GM19240 (cell line): ENCODE measurements around the gene TSPEAR.

Experiments used
- DNase-seq: peaks from one replicate; pipeline ENCODE4 v3.0.0; 2011; ENCODE audit warnings: low spot score; ENCODE audit not compliant: insufficient read length

The TSPEAR gene

GRCh38 chr21:44531606-44532564, 179.5 kb downstream of the TSPEAR start:
- DNase-seq, result no peak

GRCh38 chr21:44530903-44531605, 180.3 kb downstream of the TSPEAR start:
- no peak for DNase-seq

- DNase-seq, result no peak
These were observed 181.0 kb downstream of the TSPEAR start for GRCh38 chr21:44530221-44530902.

- DNase-seq, result no peak
These were observed 181.8 kb downstream of the TSPEAR start for GRCh38 chr21:44529503-44530125.

- no peak for DNase-seq
These were observed 182.4 kb downstream of the TSPEAR start for GRCh38 chr21:44529011-44529421.

GRCh38 chr21:44528634-44528995, 182.8 kb downstream of the TSPEAR start:
- DNase-seq, result no peak

- DNase-seq, result no peak
These were observed 183.3 kb downstream of the TSPEAR start for GRCh38 chr21:44527983-44528633.

- no peak for DNase-seq
These were observed 184.0 kb downstream of the TSPEAR start for GRCh38 chr21:44527156-44527982.

GRCh38 chr21:44526096-44526997, 185.0 kb downstream of the TSPEAR start:
- no peak for DNase-seq

- DNase-seq, result no peak
These were observed 185.8 kb downstream of the TSPEAR start for GRCh38 chr21:44525391-44526095.

- DNase-seq, result no peak
These were observed 186.7 kb downstream of the TSPEAR start for GRCh38 chr21:44524414-44525371.

GRCh38 chr21:44523567-44524413, 187.6 kb downstream of the TSPEAR start:
- DNase-seq, result no peak

- no peak for DNase-seq
These were observed 188.6 kb downstream of the TSPEAR start for GRCh38 chr21:44522753-44523204.

- no peak for DNase-seq
These were observed 189.2 kb downstream of the TSPEAR start for GRCh38 chr21:44521928-44522752.

GRCh38 chr21:44521301-44521927, 190.0 kb downstream of the TSPEAR start:
- no peak for DNase-seq
